Stimulated activated CD8-positive, alpha-beta memory T cell treated with anti-CD3 and anti-CD28 coated beads, Interleukin-4, amount 100 ng/mL, for 48 hours (primary cell): ENCODE measurements around the gene TNRC6C.

Source experiments
- DNase-seq: peaks from one replicate; pipeline ENCODE4 v3.0.0-alpha.2; 2020

TNRC6C gene, protein sequence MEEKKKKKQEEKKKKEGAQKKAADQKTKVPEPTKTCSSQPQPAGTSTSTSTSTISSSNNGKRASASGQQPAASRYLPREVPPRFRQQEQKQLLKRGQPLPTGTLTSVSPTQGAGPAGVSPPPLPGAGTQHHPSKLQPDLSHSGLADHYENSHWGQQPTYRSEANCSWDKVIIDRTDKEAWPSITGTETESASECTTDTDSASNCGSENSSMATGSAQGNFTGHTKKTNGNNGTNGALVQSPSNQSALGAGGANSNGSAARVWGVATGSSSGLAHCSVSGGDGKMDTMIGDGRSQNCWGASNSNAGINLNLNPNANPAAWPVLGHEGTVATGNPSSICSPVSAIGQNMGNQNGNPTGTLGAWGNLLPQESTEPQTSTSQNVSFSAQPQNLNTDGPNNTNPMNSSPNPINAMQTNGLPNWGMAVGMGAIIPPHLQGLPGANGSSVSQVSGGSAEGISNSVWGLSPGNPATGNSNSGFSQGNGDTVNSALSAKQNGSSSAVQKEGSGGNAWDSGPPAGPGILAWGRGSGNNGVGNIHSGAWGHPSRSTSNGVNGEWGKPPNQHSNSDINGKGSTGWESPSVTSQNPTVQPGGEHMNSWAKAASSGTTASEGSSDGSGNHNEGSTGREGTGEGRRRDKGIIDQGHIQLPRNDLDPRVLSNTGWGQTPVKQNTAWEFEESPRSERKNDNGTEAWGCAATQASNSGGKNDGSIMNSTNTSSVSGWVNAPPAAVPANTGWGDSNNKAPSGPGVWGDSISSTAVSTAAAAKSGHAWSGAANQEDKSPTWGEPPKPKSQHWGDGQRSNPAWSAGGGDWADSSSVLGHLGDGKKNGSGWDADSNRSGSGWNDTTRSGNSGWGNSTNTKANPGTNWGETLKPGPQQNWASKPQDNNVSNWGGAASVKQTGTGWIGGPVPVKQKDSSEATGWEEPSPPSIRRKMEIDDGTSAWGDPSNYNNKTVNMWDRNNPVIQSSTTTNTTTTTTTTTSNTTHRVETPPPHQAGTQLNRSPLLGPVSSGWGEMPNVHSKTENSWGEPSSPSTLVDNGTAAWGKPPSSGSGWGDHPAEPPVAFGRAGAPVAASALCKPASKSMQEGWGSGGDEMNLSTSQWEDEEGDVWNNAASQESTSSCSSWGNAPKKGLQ (N-terminal part only)

DNA sequence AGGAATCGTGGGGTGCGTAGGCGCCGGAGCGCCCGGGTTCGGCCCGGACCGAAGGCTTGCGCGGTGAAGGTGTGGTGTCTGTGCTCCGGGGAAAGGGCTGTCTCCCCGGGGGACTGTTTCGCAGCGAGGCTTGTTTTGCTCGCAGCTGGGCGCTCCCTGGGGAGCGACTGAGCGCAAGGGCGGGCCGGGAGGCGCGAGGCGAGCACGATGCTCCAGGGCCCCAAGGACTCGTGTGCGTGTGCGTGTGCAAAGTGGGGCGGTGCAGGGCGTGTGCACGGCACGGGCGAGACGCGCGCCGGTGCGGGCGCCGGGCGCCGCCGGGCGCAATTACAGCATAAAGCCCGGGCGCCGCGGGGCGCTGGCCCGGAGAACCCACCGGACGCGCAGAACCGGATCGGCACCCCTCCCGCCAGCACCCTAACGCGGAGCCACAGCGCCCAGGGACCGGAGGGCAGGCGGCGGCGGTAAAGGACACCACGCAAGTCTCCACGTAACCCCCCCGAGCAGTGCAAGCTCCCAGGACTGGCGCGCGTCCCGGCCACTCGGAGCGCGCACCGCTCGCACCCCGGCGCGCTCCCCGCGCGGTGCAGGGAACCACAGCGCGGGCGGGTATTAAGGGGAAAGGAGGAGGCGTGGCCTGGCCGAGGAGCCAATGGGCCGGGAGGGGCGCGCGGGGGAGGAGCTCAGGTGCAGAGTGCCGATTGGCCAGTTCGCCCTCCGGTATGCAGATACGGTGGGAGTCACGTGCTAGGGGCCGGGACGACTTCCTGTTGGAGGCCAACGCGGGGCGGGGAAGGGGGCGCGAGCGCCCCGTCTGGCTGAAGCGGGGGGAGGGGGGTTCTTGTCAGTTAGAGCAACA, at the start of gene TNRC6C:
Gene TNRC6C (plus strand): TSS at position 847 of the 859 bp plus-strand sequence. CDS start 45,504 bp downstream, outside the sequence.
- peak; percentile 100 for DNase-seq

DNA sequence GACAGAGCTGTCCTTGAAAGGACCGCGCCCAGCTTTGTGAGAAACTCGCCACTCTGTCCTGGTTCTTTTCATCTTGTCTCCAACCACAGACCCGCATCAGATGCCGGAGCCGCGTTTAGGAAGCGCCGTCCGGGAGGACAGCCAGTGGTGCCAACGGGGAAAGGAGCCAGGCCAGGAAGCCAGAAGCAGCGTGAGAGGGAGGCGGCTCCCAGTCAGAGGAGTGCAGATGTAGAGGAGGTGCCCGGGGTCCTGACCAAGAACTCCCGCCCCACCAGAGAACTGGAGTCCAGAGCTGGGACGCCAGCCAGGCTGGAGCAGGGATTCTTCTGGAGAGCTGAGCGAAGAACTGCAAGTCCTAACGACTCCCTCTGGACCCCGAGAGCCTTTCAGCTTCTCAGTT, 49.3 kb upstream of the TNRC6C start:
- no peak for DNase-seq

- no peak for DNase-seq
Measured at GRCh38 chr17:77909816-77910215, 48.7 kb upstream of the TNRC6C start.

GRCh38 chr17:77914385-77915254, 43.9 kb upstream of the TNRC6C start:
- no peak for DNase-seq

- no peak for DNase-seq
Measured at GRCh38 chr17:77915594-77916021, 42.9 kb upstream of the TNRC6C start.

DNA sequence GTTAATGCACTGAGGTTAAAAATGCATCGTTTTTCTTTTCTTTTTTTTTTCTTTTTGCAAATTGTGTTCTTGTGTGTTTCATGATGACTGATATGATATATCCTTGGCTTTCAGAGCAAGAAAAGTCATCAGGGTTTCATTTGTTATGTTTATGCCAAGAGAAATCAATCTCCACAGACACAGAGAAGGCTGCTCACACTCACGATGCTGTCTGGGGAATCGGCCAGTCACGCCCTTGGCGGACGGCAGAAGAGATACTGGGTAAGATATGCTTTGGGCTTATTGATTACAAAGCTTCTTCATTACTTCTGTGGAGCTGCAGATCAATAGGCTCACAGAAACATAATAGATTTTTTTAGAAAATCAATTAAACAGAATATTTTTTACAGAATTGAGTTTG, 42.2 kb upstream of the TNRC6C start:
- no peak for DNase-seq

DNA sequence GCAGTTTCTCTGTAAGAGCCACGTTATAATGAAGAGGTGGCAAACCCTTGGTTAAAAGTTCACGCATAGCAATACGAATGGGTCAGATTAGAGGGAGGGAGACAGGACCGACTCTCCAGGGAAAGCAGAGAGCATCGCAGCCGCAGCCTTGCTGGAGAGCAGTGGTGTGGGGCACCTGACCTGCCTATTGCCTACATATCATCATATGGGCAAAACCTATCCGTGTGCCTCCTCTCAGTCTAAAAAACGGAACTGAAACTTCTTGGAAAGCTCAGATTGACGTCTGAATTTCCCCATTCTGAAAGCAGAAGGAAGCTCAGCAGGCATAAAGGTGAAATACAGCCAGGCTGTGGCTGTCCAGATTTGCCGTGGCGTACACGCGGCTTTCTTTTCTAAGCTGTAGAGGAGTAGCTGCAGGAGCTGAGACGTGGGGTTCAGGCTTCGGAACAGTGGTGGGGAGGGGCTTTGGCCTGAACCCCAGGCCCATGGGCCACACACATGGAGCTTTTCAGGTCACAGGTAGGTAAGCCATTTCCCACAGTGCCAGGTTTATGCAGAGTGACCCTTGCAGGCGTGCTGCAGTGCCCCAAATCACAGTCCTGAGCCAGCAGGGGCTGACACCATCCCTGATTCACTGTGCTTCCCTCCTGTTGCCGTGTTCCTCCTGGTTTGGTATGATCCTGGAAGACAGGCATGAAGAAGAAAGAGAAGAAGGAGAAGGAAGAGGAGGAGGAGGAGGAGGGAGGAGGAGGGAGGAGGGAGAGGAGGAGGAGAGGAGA, 41.6 kb upstream of the TNRC6C start:
- DNase-seq: no peak

DNA sequence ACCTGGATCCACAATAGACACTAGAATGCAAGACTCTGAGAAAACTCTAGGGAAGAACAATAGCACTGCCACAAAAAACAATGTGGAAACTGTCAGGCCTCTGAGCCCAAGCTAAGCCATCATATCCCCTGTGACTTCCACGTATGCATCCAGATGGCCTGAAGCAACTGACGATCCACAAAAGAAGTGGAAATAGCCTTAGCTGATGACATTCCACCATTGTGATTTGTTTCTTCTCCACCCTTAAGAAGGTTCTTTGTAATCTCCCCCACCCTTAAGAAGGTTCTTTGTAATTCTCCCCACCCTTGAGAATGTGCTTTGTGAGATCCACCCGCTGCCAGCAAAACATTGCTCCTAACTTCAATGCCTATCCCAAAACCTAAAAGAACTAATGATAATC, 39.2 kb upstream of the TNRC6C start:
- no peak for DNase-seq

DNA sequence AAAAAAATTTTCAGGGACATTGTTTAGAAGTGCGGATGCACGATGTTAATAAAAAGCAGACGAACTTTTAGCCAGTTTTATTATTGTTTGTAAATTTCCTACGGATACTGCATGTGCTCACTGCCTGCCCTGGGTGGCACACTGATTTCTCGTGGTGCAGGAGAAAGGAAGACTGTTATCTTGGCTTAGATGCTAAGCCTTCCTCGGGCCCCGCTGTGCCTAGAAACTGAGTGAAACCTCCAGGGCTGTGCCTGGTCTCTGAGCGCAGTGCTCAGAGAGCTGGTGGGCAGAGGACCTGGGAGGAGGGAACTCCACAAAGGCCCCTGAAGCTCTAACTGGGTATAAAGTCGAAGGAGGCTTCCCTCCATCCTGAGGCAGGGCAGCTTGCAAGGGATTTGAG, 35.4 kb upstream of the TNRC6C start:
- no peak for DNase-seq

- DNase-seq: no peak
Measured at GRCh38 chr17:77923776-77924513, 34.6 kb upstream of the TNRC6C start.

- no peak for DNase-seq
Measured at GRCh38 chr17:77924757-77925336, 33.7 kb upstream of the TNRC6C start.

DNA sequence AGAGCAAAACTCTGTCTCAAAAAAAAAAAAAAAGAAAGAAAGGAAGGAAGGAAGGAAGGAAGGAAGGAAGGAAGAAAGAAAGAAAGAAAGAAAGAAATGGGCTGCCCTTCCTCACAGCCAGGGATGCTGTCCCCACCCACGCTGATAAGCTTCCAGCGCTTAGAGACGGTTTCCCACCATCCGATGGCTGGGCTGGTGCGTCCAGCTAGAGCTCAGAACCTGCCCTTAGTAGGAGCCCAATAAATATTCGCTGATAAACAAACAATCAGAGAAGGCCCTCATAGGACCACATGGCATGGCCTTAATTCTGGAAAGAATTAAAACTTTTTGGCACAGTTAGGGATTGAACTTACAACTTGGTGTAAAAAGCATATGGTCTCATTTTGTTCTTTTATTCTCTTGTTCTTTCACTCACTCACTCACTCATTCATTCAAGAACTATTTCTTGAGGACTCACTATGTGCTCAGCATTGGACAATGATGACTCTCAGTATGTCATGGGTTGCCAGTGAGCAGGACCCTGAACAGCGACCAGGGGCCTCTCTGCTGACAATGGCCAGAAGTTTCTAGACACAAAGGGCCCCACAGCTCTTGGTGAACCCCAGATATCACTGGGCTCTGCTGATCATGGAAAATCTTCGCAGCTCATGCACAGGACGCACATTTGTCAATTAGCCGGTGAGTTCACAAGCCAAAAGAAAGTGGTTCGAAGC, 32.5 kb upstream of the TNRC6C start:
- no peak for DNase-seq

- no peak for DNase-seq
Measured at GRCh38 chr17:77926981-77927380, 31.5 kb upstream of the TNRC6C start.

DNA sequence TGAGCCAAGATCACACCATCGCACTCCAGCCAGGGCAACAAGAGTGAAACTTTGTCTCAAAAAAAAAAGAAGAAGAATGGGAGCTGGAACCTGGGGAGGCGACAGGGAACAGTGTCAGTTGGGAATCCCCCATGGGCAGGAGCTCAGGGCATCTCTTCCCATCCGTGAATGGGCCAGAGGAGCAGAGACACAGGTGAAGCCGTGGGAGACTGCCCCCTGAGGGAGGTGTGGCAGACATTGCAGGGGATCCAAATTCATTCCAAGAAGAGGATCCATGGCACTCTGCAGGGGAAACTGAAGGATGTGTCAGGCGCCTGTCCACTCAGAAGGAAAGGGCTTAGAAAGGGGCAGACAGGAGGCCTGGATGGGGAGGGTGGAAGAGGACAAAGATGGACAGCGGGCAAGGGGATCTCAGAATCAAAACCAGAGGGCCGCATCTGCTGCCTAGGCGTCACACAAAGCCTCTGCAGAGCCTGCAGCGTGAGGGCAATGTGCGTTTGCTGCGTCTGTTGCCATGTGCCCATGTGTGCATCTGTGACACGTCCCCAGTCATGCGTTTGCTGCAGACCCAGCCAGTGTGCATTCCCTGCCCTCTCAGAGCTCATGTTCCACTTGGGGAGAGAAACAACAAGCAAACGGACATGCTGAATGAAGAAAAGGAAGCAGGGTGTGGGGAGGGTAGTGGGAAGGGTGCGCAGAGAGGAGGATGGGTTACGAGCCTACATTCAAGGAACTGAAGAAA, 30.6 kb upstream of the TNRC6C start:
- DNase-seq: no peak

GRCh38 chr17:77928519-77929179, 29.9 kb upstream of the TNRC6C start:
- no peak for DNase-seq

DNA sequence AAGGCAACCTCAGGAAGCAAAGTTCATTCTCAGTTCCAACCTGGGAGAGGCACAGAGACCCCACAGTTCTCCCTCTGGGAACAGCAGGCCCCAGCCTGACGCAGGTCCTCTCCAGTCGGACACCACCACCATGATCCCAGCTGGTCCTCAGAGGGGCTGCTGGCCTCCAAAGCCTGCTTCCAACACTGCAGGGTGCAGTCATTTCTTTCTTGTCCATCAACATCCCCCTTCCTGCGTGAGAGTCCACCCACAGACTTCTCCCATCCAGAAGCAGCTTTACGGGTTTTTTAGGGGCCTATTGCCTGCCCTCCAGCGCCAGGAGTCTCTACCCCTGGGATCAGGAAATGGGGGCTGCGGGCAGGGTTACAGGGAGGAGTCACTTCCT, 29.3 kb upstream of the TNRC6C start:
- no peak for DNase-seq

GRCh38 chr17:77929871-77930436, 28.5 kb upstream of the TNRC6C start:
- DNase-seq: no peak
